B cell (primary cell): ENCODE data around the gene SEMA3B. TPM values are rescaled to one million over a fixed set of nuclear protein-coding genes. Genes with fewer than 3 reads are reported as not detected.

Experiments used
- ATAC-seq: fragments of 200-7000 bp; cut with Tn5 transposase; one replicate; pipeline ENCODE4 v1.10.0; 2021; ENCODE audit warnings: low read depth, mild to moderate bottlenecking, moderate number of reproducible peaks, moderate library complexity
- CTCF ChIA-PET: fragments of 350-600 bp; sonication (Branson Sonifier 250); formaldehyde crosslinking; loops from one replicate; lab custom pipeline; 2021; ENCODE audit warnings: antibody characterized with exemption, inconsistent platforms; lab: Charles Lee
- POLR2A ChIA-PET: fragments of 350-600 bp; sonication (Branson Sonifier 250); formaldehyde crosslinking; loops from one replicate; lab custom pipeline; 2021; ENCODE audit warnings: antibody characterized with exemption; lab: Charles Lee
- DNase-seq: peaks from one replicate; pipeline ENCODE4 v3.0.0; 2013
- H2AFZ ChIP-seq: 2 replicates; pipeline ENCODE4 v1.6.1; 2012; ENCODE audit warnings: mild to moderate bottlenecking, low read depth, low read length; ENCODE audit not compliant: insufficient read depth, poor library complexity, severe bottlenecking
- H3K27ac ChIP-seq, 2 donors: 1 replicate in 1 of 2; 2 replicates in 1 of 2; pipeline ENCODE4 v1.5.1; 2012 to 2013; ENCODE audit warnings: low read length in 2 of 2, mild to moderate bottlenecking in 2 of 2, moderate library complexity in 1 of 2
- H3K27me3 ChIP-seq, 4 experiments: fragments of 200-600 bp in 1 of 4; sonication (generic) in 1 of 4; replicated peaks in 1 of 4; 1 replicate in 2 of 4; 2 replicates in 2 of 4; pipeline versions ENCODE4 v1.6.1 to v1.7.0; 2013 to 2016; ENCODE audit warnings: low read length in 3 of 4, mild to moderate bottlenecking in 2 of 4, mixed read lengths in 1 of 4, moderate library complexity in 1 of 4; ENCODE audit not compliant: insufficient read depth in 4 of 4, control insufficient read depth in 3 of 4; ENCODE audit errors: control extremely low read depth in 1 of 4
- H3K36me3 ChIP-seq, 2 experiments: replicated peaks in 1 of 2; 1 replicate in 1 of 2; 2 replicates in 1 of 2; pipeline versions ENCODE4 v1.6.1 to v1.7.1; 2013; ENCODE audit warnings: low read length in 1 of 2; ENCODE audit not compliant: insufficient read depth in 2 of 2, control insufficient read depth in 1 of 2; ENCODE audit errors: control extremely low read depth in 1 of 2, extremely low read depth in 1 of 2
- H3K4me1 ChIP-seq, 2 donors: fragments of 200-600 bp in 1 of 2; sonication (generic) in 1 of 2; 1 replicate in 1 of 2; 2 replicates in 1 of 2; pipeline versions ENCODE4 v1.5.1 to v1.6.1; 2013 to 2017; ENCODE audit warnings: low read length in 2 of 2; ENCODE audit not compliant: control insufficient read depth in 2 of 2, insufficient read depth in 2 of 2
- H3K4me2 ChIP-seq: replicated peaks from 2 replicates; pipeline ENCODE3; 2012; ENCODE audit warnings: mild to moderate bottlenecking, low read depth, low read length; ENCODE audit not compliant: poor library complexity, severe bottlenecking
- H3K4me3 ChIP-seq, 5 experiments: fragments of 200-600 bp in 1 of 5; sonication (generic) in 1 of 5; 1 replicate in 3 of 5; 2 replicates in 2 of 5; pipeline versions ENCODE4 v1.5.1 to v1.7.0; 2011 to 2016; ENCODE audit warnings: low read length in 4 of 5, mild to moderate bottlenecking in 4 of 5, low read depth in 2 of 5, control low read depth in 1 of 5, moderate library complexity in 1 of 5; ENCODE audit not compliant: insufficient read depth in 1 of 5; ENCODE audit errors: control extremely low read depth in 1 of 5, extremely low read depth in 1 of 5
- H3K79me2 ChIP-seq: fragments of 200-600 bp; sonication (generic); one replicate; pipeline ENCODE4 v1.6.0; 2016; ENCODE audit warnings: low read length; ENCODE audit not compliant: control insufficient read depth, insufficient read depth
- H3K9ac ChIP-seq: fragments of 200-600 bp; sonication (generic); 2 replicates; pipeline ENCODE4 v1.6.1; 2017; ENCODE audit warnings: mild to moderate bottlenecking, low read length, moderate library complexity
- H3K9me3 ChIP-seq, 3 donors: one replicate each; pipeline versions ENCODE4 v1.6.1 to v1.7.1; 2013; ENCODE audit warnings: low read length in 2 of 3; ENCODE audit not compliant: control insufficient read depth in 2 of 3, insufficient read depth in 1 of 3; ENCODE audit errors: control extremely low read depth in 1 of 3
- H4K20me1 ChIP-seq: 2 replicates; pipeline ENCODE4 v1.6.0; 2012; ENCODE audit warnings: mild to moderate bottlenecking, low read length; ENCODE audit not compliant: insufficient read depth, control insufficient read depth, poor library complexity, severe bottlenecking
- H3K27ac Mint-ChIP-seq: one replicate; pipeline ENCODE4 v1.8.0; 2021; ENCODE audit warnings: mixed read lengths
- H3K27me3 Mint-ChIP-seq: one replicate; pipeline ENCODE4 v1.8.0; 2021; ENCODE audit warnings: mixed read lengths
- H3K4me1 Mint-ChIP-seq: one replicate; pipeline ENCODE4 v1.8.0; 2021; ENCODE audit warnings: mixed read lengths
- H3K4me3 Mint-ChIP-seq: one replicate; pipeline ENCODE4 v1.8.0; 2021; ENCODE audit warnings: mixed read lengths
- H3K9me3 Mint-ChIP-seq: one replicate; pipeline ENCODE4 v1.8.0; 2022; ENCODE audit warnings: mixed read lengths; ENCODE audit not compliant: insufficient read depth
- EZH2 ChIP-seq: IDR thresholded peaks from 2 replicates; pipeline ENCODE4 v1.6.1; 2012; ENCODE audit warnings: borderline replicate concordance, low read depth, mild to moderate bottlenecking, moderate library complexity, low read length; ENCODE audit not compliant: insufficient read depth, poor library complexity, severe bottlenecking
- WGBS: methylation state at CpG from one replicate; pipeline ENCODE4 v1.1.5; 2013; ENCODE audit warnings: missing lambda C conversion rate; ENCODE audit not compliant: insufficient coverage; 5-methylcytosine and 5-hydroxymethylcytosine counted together
- intact Hi-C: fragments of 100-400 bp; cut with micrococcal nuclease; formaldehyde crosslinking; loops from one replicate; pipeline ENCODE4 v1.10.0; 2022
- polyA plus RNA-seq: library from polyadenylated mRNA; depleted of rRNA; stranded (reverse); fragments of >200 nt; gene quantifications from 2 replicates; pipeline ENCODE4 v1.2.3, GENCODE V29; 2012
- total RNA-seq, 2 donors: library from RNA; stranded (reverse); fragments of 120-200 nt in 1 of 2; gene quantifications; 1 replicate in 1 of 2; 2 replicates in 1 of 2; pipeline versions ENCODE4 v1.2.3 to v1.2.4, GENCODE V29; 2013 to 2022
- TF ChIP-seq, protein P1 (sequence below): fragments of 200-600 bp; IDR thresholded peaks from one replicate; pipeline ENCODE4 v1.8.0; 2022; ENCODE audit warnings: antibody characterized with exemption, mild to moderate bottlenecking

Gene SEMA3B
- total and polyA plus RNA-seq, 2 donors (not counting 1 experiment from before 2014, with no cell fraction given): 0.34 to 0.52 TPM

DNA sequence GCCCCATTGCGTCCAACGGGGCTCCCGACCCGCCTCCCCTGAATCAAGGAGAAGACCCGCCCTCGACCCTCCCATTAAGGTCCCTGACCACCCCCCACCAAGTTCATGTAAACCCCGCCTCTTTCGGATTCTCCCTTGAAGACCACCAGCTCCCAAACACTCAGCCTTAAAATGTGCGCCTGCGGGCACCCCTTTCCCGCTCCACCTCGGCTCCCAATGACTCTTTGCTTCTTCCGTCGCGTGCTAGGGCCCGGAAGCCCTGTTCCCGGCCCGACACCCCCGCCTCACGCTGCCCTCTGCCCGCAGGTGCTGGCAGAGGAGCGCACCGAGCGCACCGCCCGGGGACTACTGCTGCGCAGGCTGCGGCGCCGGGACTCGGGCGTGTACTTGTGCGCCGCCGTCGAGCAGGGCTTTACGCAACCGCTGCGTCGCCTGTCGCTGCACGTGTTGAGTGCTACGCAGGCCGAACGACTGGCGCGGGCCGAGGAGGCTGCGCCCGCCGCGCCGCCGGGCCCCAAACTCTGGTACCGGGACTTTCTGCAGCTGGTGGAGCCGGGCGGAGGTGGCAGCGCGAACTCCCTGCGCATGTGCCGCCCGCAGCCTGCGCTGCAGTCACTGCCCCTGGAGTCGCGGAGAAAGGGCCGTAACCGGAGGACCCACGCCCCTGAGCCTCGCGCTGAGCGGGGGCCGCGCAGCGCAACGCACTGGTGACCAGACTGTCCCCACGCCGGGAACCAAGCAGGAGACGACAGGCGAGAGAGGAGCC, 7.2 kb downstream of the SEMA3B start:
- peaks cover 28% of the 10 kb centered on the region for H3K27me3 Mint-ChIP-seq
- no peaks in the 10 kb centered on the region for H3K9me3 Mint-ChIP-seq
- peak overlapping the region; percentile 57 for H3K4me3 Mint-ChIP-seq
- Histone ChIP-seq H3K27me3 (peaks cover 0 to 57% (median 21%) of the 10 kb centered on the region in 4 experiments), H2AFZ (no peak overlapping the region), H3K36me3 (no peaks in the 10 kb centered on the region), H3K4me1 (peaks cover 33 to 39% of the 10 kb centered on the region in 2 donors), H3K79me2 (no peaks in the 10 kb centered on the region), H3K9me3 (peaks cover 0 to 3% (median 0%) of the 10 kb centered on the region in 3 donors), H3K9ac (no peak overlapping the region), H3K4me3 (no peak overlapping the region), H4K20me1 (peaks cover 10% of the 10 kb centered on the region), H3K4me2 (peak overlapping the region; percentile 61), H3K27ac (no peak overlapping the region)
- ATAC-seq (no peak), DNase-seq (peak; percentile 54)
- POLR2A ChIA-PET: no interaction called here
- no peak overlapping the region for H3K27ac Mint-ChIP-seq
- peaks cover 26% of the 10 kb centered on the region for H3K4me1 Mint-ChIP-seq
- CTCF ChIA-PET: interaction anchor here (1.2 to 3.1 kb wide), 4 partner anchors 29 to 82 kb away, joined by 3 to 14 read pairs (median 11); no protein-coding TSS in a partner anchor
- TF ChIP-seq, protein P1, sequence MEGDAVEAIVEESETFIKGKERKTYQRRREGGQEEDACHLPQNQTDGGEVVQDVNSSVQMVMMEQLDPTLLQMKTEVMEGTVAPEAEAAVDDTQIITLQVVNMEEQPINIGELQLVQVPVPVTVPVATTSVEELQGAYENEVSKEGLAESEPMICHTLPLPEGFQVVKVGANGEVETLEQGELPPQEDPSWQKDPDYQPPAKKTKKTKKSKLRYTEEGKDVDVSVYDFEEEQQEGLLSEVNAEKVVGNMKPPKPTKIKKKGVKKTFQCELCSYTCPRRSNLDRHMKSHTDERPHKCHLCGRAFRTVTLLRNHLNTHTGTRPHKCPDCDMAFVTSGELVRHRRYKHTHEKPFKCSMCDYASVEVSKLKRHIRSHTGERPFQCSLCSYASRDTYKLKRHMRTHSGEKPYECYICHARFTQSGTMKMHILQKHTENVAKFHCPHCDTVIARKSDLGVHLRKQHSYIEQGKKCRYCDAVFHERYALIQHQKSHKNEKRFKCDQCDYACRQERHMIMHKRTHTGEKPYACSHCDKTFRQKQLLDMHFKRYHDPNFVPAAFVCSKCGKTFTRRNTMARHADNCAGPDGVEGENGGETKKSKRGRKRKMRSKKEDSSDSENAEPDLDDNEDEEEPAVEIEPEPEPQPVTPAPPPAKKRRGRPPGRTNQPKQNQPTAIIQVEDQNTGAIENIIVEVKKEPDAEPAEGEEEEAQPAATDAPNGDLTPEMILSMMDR: no peak
- no peak for TF ChIP-seq EZH2
- intact Hi-C loops: no loop called here
- 20% methylated on average over 79 of the region's 79 CpGs for WGBS

- H3K36me3 ChIP-seq: no peaks in the 10 kb centered on the region
- ATAC-seq (no peak), DNase-seq (no peak)
- Mint-ChIP-seq H3K9me3 (no peaks in the 10 kb centered on the region), H3K4me3 (no peak overlapping the region), H3K27ac (no peak overlapping the region), H3K27me3 (peaks cover 28% of the 10 kb centered on the region), H3K4me1 (peaks cover 26% of the 10 kb centered on the region)
- H4K20me1 ChIP-seq: peaks cover 10% of the 10 kb centered on the region
- TF ChIP-seq, protein P1: no peak
- TF ChIP-seq EZH2: no peak
- no peak overlapping the region for H2AFZ ChIP-seq
- H3K27me3 ChIP-seq: peaks cover 0 to 57% (median 21%) of the 10 kb centered on the region in 4 experiments
- H3K9ac ChIP-seq: no peak overlapping the region
- WGBS: 80% methylated on average over 15 of the region's 17 CpGs
- H3K4me2 ChIP-seq: no peak overlapping the region
- H3K4me3 ChIP-seq: no peak overlapping the region
- intact Hi-C loops: no loop called here
- POLR2A ChIA-PET: no interaction called here
- peaks cover 0 to 3% (median 0%) of the 10 kb centered on the region in 3 donors for H3K9me3 ChIP-seq
- peaks cover 33 to 39% of the 10 kb centered on the region in 2 donors for H3K4me1 ChIP-seq
- CTCF ChIA-PET: interaction anchor here (0.8 to 3.1 kb wide), 5 partner anchors 30 to 85 kb away, joined by 3 to 14 read pairs (median 3); partner anchors contain the start of gene GNAT1
- no peaks in the 10 kb centered on the region for H3K79me2 ChIP-seq
- no peak overlapping the region for H3K27ac ChIP-seq
Observed at GRCh38 chr3:50276762-50277101, 7.8 kb downstream of the SEMA3B start.
